GM19240 (cell line): Measurements from ENCODE around the gene VGLL2.

Experiments used
- DNase-seq: peaks from one replicate; pipeline ENCODE4 v3.0.0; 2011; ENCODE audit warnings: low spot score; ENCODE audit not compliant: insufficient read length

VGLL2 gene

DNA sequence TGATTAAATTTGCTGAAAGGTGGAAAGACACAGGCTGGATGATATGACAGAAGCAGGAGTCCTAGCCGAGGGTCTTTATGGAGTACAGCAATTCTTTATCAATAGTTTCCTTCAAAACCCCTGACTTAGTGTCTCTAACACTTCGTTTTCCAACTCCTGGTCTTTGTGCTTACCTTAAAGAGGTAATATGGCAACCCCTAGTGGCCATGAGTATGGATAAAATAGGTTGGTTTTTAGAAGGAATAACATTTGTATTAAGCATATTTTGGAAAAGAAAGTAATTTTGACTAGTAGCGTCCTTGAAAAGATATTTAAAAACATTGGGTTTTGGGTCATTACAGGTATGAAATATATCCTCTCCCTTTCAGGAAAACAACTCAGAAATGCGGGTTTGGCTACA lies 51.9 kb downstream of the VGLL2 start:
- DNase-seq: no peak
